Kidney glomerular epithelial cell (primary cell): ENCODE results near the gene SLCO3A1.
"Not testable (repeated sequence)": the region's sequence is repeated elsewhere in the genome, so short reads cannot be mapped to it uniquely, and the experiment has no call there.

Source experiments
- DNase-seq: peaks from one replicate; lab custom pipeline; 2025; lab: John Stamatoyannopoulos, UW

The SLCO3A1 gene

GRCh38 chr15:92161039-92161670 is 307.6 kb downstream of the SLCO3A1 start:
- DNase-seq, result no peak

DNA sequence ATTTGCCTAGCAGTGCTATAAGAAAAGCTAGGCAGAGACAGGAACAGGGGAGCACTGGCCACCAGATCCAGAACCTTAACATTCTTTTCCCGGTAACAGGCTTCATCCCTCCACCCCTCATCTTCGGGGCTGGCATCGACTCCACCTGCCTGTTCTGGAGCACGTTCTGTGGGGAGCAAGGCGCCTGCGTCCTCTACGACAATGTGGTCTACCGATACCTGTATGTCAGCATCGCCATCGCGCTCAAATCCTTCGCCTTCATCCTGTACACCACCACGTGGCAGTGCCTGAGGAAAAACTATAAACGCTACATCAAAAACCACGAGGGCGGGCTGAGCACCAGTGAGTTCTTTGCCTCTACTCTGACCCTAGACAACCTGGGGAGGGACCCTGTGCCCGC is 309.1 kb downstream of the SLCO3A1 start:
- no peak for DNase-seq

DNA sequence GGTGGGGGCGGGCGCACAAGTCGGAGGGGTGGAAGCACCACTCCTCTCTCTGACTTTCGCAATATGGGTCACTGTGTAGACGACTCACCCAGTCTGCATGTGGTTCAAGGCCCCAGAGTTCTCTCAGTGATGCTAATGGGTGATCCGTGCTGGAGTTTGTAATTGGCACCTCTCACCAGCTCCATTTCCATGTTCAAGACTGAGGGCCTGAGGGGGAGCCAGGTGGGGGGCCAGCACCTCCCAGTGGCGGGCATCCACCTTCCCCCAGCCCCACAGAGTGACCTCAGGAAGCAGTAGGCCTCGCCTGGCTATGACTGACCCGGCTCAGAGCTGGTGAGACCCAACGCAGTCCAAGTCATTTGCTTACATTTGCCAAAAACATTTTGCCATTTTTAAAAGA is 310.1 kb downstream of the SLCO3A1 start:
- no peak for DNase-seq

DNA sequence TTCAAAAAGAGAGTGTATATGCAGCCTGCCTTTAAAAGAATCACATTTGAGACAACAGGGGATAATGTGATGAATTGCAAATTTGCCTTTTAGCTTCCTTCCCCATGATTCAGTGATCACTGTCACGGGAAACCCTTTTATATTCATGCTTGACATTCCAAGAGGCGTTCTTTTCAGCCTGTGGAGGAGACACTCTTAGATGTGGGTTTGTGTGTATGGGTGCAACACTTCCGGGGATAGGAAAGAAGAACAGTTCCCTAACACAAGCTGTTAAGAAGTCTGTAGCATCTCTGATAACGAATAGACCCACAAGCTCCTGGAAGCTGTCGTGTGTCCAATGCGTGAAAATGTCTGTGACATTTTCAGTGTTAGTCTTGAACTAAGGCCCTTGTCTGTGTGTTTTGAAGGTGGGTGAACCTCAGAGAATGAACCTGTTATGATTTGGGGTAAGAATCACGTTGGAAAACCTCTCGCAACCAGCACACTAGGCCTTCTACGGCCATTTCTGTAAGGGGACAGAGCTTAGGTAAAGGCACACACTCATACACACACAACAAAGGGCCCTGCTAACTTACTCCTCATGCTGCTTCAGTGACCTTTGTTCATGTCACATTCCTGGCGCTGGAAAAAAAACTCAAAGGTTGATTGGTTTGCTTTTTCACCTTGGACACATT is 311.0 kb downstream of the SLCO3A1 start:
- peak; percentile 60 for DNase-seq

DNA sequence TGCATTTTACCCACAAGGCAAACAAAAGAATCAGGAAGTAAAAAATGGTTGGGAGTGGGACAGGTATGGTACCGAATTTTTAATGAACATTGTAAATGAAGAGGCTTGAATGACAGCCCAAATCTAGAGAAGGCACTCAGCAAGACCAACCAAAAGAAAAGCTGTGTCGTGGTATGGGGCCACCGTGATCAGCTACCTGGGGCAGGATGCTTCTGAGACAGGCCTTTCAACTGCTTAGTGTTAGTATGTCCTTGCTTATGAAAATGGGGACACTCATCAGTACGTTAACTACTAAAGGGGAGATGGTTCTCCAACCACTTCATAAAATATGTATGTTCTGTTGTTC is 311.5 kb downstream of the SLCO3A1 start:
- DNase-seq, result no peak

DNA sequence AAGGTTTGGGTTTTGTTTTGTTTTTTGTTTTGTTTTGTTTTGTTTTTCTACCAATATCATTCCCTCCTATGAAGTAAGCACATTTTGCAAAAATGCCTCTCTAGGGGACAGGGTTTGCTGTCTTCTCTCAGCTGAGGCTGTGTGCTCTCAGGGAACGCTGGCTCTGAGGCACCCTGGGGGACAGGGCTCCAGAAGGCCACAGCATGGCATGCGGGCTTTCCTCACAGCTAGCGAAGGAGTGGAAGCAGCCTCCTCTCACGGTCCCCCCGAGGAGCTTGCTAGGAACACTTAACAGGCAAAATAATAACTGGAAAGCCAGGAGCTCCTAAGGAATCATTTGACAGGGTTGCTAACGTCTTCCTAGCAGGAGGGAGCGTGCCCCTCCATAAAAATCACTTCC is 312.5 kb downstream of the SLCO3A1 start:
- DNase-seq, result no peak

- no peak for DNase-seq
These were observed 313.4 kb downstream of the SLCO3A1 start for GRCh38 chr15:92166751-92167405.

DNA sequence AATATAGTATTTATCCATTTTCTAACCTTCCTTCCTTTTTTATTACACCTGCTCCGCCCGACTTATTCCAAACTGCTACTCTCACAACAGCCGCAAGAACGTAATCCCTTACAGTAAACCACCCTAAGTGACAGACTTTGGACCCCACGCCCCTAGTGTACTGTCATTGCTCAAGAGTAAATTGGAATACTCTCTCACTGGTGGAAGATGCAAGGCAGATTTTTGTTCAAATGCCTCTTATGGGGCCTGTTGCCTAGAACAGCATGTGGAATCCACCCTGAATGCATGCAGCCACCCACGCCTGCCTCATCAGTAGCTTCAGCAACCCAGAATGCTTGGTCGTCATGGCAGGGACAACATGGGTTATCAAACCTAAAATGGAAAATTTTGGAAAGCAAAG is 313.9 kb downstream of the SLCO3A1 start:
- DNase-seq, result no peak

DNA sequence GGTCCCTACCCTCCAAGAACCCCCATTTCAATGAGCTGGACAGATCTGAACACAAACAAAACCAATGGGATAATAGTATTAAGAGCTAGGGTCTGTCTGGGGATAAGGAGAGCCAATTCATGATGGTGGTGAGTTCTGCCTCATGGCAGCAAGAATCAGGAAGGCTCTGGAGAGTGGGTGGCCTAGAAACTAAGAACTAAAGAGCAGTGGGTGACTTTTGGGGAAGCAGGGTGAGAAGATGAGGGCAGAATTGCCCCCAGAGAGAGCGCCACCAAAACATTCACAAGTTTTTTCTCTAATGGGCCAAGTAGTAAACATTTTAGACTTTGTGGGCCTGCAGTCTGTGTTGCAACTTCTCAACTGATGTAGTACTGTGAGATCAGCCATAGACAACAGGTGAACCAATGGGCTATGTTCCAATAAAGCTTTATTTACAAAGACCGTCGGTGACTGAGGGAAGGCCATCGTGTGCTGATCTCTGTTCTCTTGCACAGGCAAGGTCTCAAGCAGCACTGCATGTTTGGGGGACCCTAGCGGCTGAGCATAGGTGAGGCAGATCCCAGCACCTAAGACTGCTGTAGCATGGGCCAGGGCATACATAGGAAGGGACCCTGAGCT is 314.7 kb downstream of the SLCO3A1 start:
- no peak for DNase-seq

GRCh38 chr15:92170897-92171296 is 317.4 kb downstream of the SLCO3A1 start:
- DNase-seq, result no peak

GRCh38 chr15:92178911-92179310 is 325.4 kb downstream of the SLCO3A1 start:
- no peak for DNase-seq

DNA sequence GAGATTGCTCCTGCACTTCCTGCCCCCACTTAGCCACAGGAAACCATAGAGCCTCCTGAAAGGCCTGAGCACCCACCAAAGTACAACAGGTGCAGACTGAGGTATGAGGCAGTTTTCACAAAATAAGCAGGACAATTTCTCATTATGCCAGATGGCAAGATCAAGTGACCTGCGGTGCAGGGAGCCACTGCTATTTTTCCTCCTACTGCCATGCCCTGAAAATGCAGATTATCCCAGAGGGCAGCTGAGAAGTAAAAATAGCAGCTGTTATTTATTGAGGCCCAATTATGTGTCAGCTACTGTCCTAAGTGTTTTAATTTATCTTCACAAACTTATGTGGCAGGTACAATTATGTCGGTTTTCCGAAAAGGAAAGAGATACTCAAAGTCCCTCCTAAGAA is 330.6 kb downstream of the SLCO3A1 start:
- DNase-seq, result no peak

DNA sequence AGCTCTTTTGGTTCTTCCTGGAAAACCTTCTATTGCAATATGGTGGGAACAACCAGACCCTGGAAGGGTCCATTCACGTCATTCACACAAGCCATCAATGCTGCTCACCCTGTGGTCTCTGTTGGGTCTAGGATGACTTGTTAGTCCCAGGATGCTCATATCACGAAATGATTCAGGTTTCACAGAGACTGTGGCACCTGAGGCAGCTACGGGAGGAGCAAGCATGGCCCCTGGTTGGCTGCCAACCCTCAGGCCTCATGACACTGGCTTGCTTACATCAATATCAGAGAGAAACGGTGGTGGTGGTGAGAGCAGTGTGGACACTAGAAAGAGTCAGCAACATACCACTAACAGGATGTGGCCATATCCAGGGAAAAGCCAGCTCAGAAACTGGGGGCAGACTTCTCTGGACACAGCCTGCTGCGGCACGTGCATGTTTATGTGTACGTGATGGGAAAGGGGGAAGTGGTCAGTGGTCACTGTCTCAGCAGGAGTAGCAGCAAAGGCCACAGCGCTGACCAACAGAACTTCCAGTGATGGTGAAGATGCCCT is 331.2 kb downstream of the SLCO3A1 start:
- no peak for DNase-seq

GRCh38 chr15:92187975-92188374 is 334.5 kb downstream of the SLCO3A1 start:
- no peak for DNase-seq

DNA sequence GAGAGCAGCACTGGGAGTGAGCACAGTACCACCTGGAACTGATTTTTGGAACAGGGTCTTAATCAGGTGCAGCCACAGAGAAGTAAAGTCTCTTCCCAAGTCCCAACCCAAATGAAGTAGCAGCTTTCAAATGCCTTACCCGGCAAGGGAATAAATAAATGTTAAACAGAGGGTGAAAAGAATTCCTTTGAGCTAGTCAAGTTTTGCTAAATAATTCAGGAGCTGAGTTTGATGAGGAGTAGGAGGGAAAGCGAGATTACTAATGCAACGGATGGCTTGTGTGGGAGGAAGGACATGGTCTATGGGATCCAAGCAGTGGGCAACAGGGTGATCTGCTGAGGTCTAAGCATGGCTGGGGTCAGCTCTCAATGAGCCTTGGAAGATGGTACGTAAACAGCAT is 335.7 kb downstream of the SLCO3A1 start:
- peak; percentile 39 for DNase-seq

GRCh38 chr15:92195241-92195640 is 341.7 kb downstream of the SLCO3A1 start:
- DNase-seq, result no peak

DNA sequence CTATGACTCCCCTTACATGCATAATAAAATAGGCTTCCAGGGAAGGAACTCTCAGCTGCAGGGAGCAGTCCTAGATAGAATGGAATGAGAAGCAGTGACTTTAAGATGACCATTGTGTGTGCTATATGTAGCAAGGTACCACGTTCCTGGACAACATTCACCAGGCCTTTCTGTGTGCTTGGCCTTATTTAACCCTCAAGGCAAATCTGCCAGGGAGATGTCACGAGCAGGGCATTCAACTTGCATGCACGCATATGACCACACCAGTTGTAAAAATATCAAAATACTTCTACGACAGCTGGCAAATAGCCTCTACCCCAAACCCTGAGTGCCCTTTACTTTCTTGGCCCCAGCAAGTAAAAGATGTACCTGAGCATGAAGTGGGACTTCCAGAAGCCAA is 342.8 kb downstream of the SLCO3A1 start:
- no peak for DNase-seq

GRCh38 chr15:92197746-92198145 is 344.2 kb downstream of the SLCO3A1 start:
- DNase-seq, result no peak

DNA sequence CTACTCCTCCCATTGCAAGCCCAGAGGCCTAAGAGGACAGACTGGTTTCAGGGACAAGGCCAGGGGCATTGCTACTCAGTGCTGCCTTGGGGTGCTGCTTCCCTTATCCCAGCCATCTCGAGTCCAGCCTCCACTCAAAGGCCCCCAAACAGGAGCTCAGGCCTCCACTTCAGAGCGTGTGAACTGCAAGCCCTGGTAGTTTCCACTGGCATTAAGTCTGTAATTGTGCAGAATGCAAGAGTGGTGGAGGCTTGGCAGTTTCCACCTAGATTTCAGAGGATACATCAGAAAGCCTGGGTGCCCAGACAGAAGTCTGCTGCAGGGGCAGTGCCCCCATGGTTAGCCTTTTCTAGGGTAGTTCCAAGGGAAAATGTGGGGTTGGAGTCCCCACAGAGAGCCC is 347.4 kb downstream of the SLCO3A1 start:
- no peak for DNase-seq

DNA sequence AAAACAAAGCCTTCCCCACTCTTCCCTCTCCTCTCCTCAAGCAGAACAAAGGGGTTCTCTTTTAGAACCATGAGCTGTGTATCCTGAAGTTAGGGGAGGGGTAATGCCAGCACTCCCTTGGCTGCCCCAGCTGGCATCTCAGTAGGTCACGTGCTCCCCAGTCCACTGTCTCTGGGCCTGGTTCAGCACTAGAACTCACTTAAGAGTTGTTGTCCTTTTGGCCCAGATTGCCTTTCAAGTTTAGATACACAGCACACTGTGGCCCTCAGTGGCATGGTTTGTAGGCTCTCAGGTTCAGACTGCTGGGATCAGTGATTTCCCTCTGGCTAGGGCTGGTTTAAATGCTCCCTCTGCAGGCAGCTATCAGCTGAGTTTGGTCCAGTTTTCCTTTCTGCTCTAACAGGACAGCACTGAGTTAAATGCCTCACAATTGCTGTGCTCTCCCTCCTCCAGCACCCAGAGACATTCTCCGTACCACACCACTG is 351.8 kb downstream of the SLCO3A1 start:
- no peak for DNase-seq

- DNase-seq, result not testable (repeated sequence)
These were observed 354.1 kb downstream of the SLCO3A1 start for GRCh38 chr15:92207601-92208000.
